HepG2 (cell line): Measurements from ENCODE around the gene DUS3L. TPM values are rescaled to one million over a fixed set of nuclear protein-coding genes. Genes with fewer than 3 reads are reported as not detected.

ENCODE experiments used
- ESRRA ChIP-seq: sonication (generic); formaldehyde crosslinking; IDR thresholded peaks from 2 replicates; pipeline ENCODE4 v1.5.1; 2020; ENCODE audit warnings: mild to moderate bottlenecking, low read depth, missing genetic modification reagents
- GATAD2A ChIP-seq: IDR thresholded peaks from 2 replicates; pipeline ENCODE4 v1.6.1; 2016
- HNRNPUL1 ChIP-seq: fragments of 200-400 bp; formaldehyde crosslinking; IDR thresholded peaks from 2 replicates; pipeline ENCODE4 v1.6.1; 2017; ENCODE audit warnings: low read depth, mild to moderate bottlenecking, low read length, moderate library complexity
- POGK ChIP-seq: sonication (generic); formaldehyde crosslinking; conservative IDR thresholded peaks from 2 replicates; pipeline ENCODE4 v1.8.0; 2022; ENCODE audit warnings: mild to moderate bottlenecking, moderate library complexity, missing genetic modification reagents
- POLR2A ChIP-seq, 2 experiments: IDR thresholded peaks; 2 replicates each; pipeline ENCODE4 v1.6.1; 2011; ENCODE audit warnings: low read depth in 2 of 2, low read length in 2 of 2, mild to moderate bottlenecking in 1 of 2, moderate library complexity in 1 of 2; ENCODE audit not compliant: insufficient read depth in 1 of 2
- RARA ChIP-seq: IDR thresholded peaks from 2 replicates; pipeline ENCODE4 v1.6.1; 2016; ENCODE audit warnings: missing genetic modification reagents, missing compliant biosample characterization
- RBFOX2 ChIP-seq: fragments of 200-400 bp; formaldehyde crosslinking; IDR thresholded peaks from 2 replicates; pipeline ENCODE4 v1.6.1; 2017; ENCODE audit warnings: low read depth, mild to moderate bottlenecking, low read length
- SAFB2 ChIP-seq: sonication (generic); formaldehyde crosslinking; IDR thresholded peaks from 2 replicates; pipeline ENCODE4 v1.5.1; 2020; ENCODE audit warnings: missing genetic modification reagents, low read depth, mild to moderate bottlenecking, borderline replicate concordance
- SMAD1 ChIP-seq: sonication (generic); formaldehyde crosslinking; IDR thresholded peaks from 2 replicates; pipeline ENCODE4 v1.4.0; 2020; ENCODE audit warnings: missing genetic modification reagents, low read depth, mild to moderate bottlenecking, borderline replicate concordance
- TEF ChIP-seq: sonication (generic); formaldehyde crosslinking; IDR thresholded peaks from 2 replicates; pipeline ENCODE4 v1.5.0; 2020; ENCODE audit warnings: missing genetic modification reagents
- U2AF1 ChIP-seq: fragments of 200-400 bp; formaldehyde crosslinking; optimal IDR thresholded peaks from 2 replicates; pipeline ENCODE3; 2017; ENCODE audit warnings: mild to moderate bottlenecking, low read depth, low read length
- ZBTB4 ChIP-seq: sonication (generic); formaldehyde crosslinking; IDR thresholded peaks from 2 replicates; pipeline ENCODE4 v1.4.0; 2020; ENCODE audit warnings: missing genetic modification reagents, mild to moderate bottlenecking, borderline replicate concordance
- ZNF407 ChIP-seq: sonication (generic); formaldehyde crosslinking; IDR thresholded peaks from one replicate; pipeline ENCODE4 v1.5.1; 2020; ENCODE audit warnings: mild to moderate bottlenecking, missing genetic modification reagents; ENCODE audit errors: not compliant biosample characterization
- ZNF543 ChIP-seq: sonication (generic); formaldehyde crosslinking; IDR thresholded peaks from 2 replicates; pipeline ENCODE4 v1.4.0; 2020; ENCODE audit warnings: mild to moderate bottlenecking, missing genetic modification reagents
- polyA plus RNA-seq, 8 experiments: library from polyadenylated mRNA; depleted of rRNA in 3 of 8; stranded (reverse) in 7 of 8; unstranded in 1 of 8; fragments of >200 nt; fragmentation: Illumina TruSeq in 4 of 8; extraction: Trizol in 4 of 8; gene quantifications; 2 replicates each; pipeline versions ENCODE4 v1.2.1 to v1.2.3, GENCODE V29; 2011 to 2016; ENCODE audit warnings: low read depth in 4 of 8, missing spikeins in 1 of 8, mixed read lengths in 1 of 8; ENCODE audit not compliant: insufficient read depth in 1 of 8
- total RNA-seq, 5 experiments: library from RNA; depleted of rRNA; stranded (reverse); fragments of >200 nt; fragmentation: Illumina TruSeq; extraction: Trizol; gene quantifications; 2 replicates each; pipeline ENCODE4 v1.2.3, GENCODE V29; 2016; ENCODE audit warnings: low read depth in 1 of 5

Gene DUS3L
- total and polyA plus RNA-seq, 2 of the 13 experiments (the other 11 are each of a cell fraction or from before 2014, with no cell fraction given), result 13.3 to 25.1 TPM

DNA sequence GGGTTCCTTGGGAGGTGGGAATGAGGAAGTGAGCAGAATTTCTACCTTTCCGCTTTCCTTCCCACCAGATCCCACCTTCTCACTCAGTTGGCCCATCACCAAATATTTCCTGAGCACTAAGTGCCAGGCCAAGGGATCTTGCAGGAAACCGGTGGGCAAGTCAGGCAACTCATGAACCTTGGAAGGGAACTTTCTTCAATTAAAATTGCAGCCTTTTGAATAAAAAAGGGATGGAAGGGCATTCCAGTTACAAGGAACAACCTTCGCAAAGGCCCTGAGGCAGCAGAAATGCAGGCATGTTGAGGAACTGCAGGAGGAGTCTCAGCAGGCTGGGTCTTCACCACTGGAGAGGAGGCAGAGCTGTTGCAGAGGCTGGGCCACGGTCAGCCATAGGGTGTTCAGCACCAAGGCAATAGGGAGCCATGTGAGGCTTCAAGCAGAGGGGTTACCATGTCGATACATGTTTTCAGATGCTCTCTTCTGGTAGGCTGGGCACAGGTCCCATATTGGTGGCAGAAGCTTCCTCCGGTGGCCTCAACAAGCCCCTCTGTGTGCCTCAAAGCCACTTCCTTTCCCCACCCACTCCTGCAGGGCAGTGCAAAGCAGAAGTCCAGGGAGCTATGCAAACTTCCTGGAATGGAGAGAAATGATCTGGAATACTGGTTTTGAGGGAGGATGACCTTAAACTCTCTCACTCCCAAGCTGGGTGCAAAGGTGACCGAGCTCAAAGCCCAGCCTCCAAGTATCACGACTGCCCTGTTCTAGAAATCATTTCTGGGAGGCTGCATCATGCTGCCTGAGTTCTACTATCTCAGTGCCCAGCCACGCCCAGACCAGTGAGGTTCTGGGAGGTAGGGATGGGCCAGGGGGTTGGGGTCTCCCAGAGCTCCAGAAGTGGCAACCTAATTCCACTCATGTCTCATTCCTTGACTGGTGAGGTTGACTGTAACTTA, 48.4 kb upstream of the DUS3L start, which contains the start of gene FUT6 (continued):
- TF ChIP-seq ESRRA, result peak; percentile 95
- peak; percentile 75 for TF ChIP-seq GATAD2A
- TF ChIP-seq ZNF543 (CRISPR knock-in tag), result 0 out of 2 replicates have a peak, but pooled peaks have one; percentile 25
- TF ChIP-seq U2AF1, result no peak
- peak in 1 of 2 experiments; percentile 63; a peak in 2 of 4 replicates for TF ChIP-seq POLR2A (IDR thresholded peaks at IDR 0.05; ENCODE audit: insufficient read depth in 1 of 2, low read depth in 2 of 2, low read length in 2 of 2)
- no peak for TF ChIP-seq POGK (CRISPR knock-in tag)
- TF ChIP-seq TEF (CRISPR knock-in tag), result no peak
- TF ChIP-seq ZNF407 (CRISPR knock-in tag), result no peak
- no peak; the same call in 1 of the 2 replicates for TF ChIP-seq RBFOX2
- no peak for TF ChIP-seq ZBTB4 (CRISPR knock-in tag)
- TF ChIP-seq SMAD1 (CRISPR knock-in tag), result no peak
- no peak for TF ChIP-seq HNRNPUL1
- peak; percentile 82 for TF ChIP-seq RARA
- no peak for TF ChIP-seq SAFB2
